GM12878 (cell line): ENCODE measurements around the gene ARMCX6. TPM values are rescaled to one million over a fixed set of nuclear protein-coding genes. Genes with fewer than 3 reads are reported as not detected.

Source experiments
- ATAC-seq: fragments of 200-7000 bp; cut with Tn5 transposase; 3 replicates; pipeline ENCODE4 v1.9.1; 2020; ENCODE audit warnings: mild to moderate bottlenecking, moderate library complexity
- BruUV-seq: library from RNA; stranded (reverse); fragments of 400-500 nt; replicated peaks from 2 replicates; lab custom pipeline; 2021; lab: Mats Ljungman, UMichigan
- CTCF ChIA-PET: fragments of 300-600 bp; sonication (Branson Sonifier 250); formaldehyde crosslinking; extraction: SDS; loops from one replicate; lab custom pipeline; 2021; ENCODE audit warnings: inconsistent platforms; lab: Yijun Ruan, JAX
- POLR2A ChIA-PET: fragments of 350-600 bp; formaldehyde crosslinking; extraction: SDS; loops from one replicate; lab custom pipeline; 2021; ENCODE audit warnings: inconsistent platforms; lab: Charles Lee
- RAD21 ChIA-PET: fragments of 300-600 bp; sonication (Branson Sonifier 250); formaldehyde crosslinking; loops from one replicate; lab custom pipeline; 2023; ENCODE audit warnings: antibody characterized with exemption; ENCODE audit not compliant: unreplicated experiment; lab: Charles Lee
- SMC1A ChIA-PET: fragments of 300-600 bp; sonication (Branson Sonifier 250); formaldehyde crosslinking; loops from one replicate; lab custom pipeline; 2023; ENCODE audit not compliant: unreplicated experiment, uncharacterized antibody; lab: Charles Lee
- DNase-seq: peaks from one replicate; pipeline ENCODE4 v3.0.0-alpha.2; 2011; ENCODE audit warnings: low read depth, low spot score
- FAIRE-seq: peaks from 3 replicates; lab custom pipeline; 2011; peaks lifted over from hg19 to GRCh38; lab: Jason Lieb, UNC
- H2AFZ ChIP-seq: 2 replicates; pipeline ENCODE4 v1.6.0; 2011; ENCODE audit warnings: low read depth, low read length, control low read depth; ENCODE audit not compliant: control insufficient read depth
- H3K27ac ChIP-seq: 2 replicates; pipeline ENCODE4 v1.5.1; 2011; ENCODE audit warnings: control low read depth; ENCODE audit not compliant: control insufficient read depth, insufficient read depth
- H3K27me3 ChIP-seq, 2 experiments: replicated peaks in 1 of 2; 2 replicates each; pipeline versions ENCODE4 v1.6.0 to v1.6.1; 2011; ENCODE audit warnings: low read length in 1 of 2; ENCODE audit not compliant: control insufficient read depth in 2 of 2, insufficient read depth in 2 of 2
- H3K36me3 ChIP-seq, 2 experiments: 2 replicates each; pipeline ENCODE4 v1.5.1; 2011; ENCODE audit warnings: low read length in 1 of 2; ENCODE audit not compliant: control insufficient read depth in 2 of 2, insufficient read depth in 2 of 2
- H3K4me1 ChIP-seq: 2 replicates; pipeline ENCODE4 v1.6.1; 2011; ENCODE audit warnings: mild to moderate bottlenecking, low read length, moderate library complexity, mixed read lengths; ENCODE audit not compliant: control insufficient read depth, insufficient read depth
- H3K4me2 ChIP-seq: 2 replicates; pipeline ENCODE4 v1.6.0; 2011; ENCODE audit warnings: control low read depth; ENCODE audit not compliant: control insufficient read depth, insufficient read depth
- H3K4me3 ChIP-seq: fragments of 200-600 bp; sonication (generic); 2 replicates; pipeline ENCODE4 v1.5.1; 2016
- H3K79me2 ChIP-seq: 2 replicates; pipeline ENCODE4 v1.6.0; 2011; ENCODE audit warnings: low read length; ENCODE audit not compliant: control insufficient read depth, insufficient read depth
- H3K9ac ChIP-seq: 2 replicates; pipeline ENCODE4 v1.8.0; 2011; ENCODE audit warnings: low read length, control low read depth, mixed read lengths; ENCODE audit not compliant: control insufficient read depth, insufficient read depth
- H3K9me3 ChIP-seq: replicated peaks from 3 replicates; pipeline ENCODE4 v1.5.1; 2011; ENCODE audit warnings: mild to moderate bottlenecking, low read length; ENCODE audit not compliant: control insufficient read depth, insufficient read depth
- H4K20me1 ChIP-seq: 2 replicates; pipeline ENCODE4 v1.6.0; 2011; ENCODE audit not compliant: control insufficient read depth, insufficient read depth
- EP300 ChIP-seq, 2 experiments: fragments of 150-350 bp in 1 of 2; IDR thresholded peaks; 2 replicates each; pipeline ENCODE4 v1.6.1; 2011 to 2012; ENCODE audit warnings: low read depth in 2 of 2, low read length in 2 of 2, borderline replicate concordance in 1 of 2, improper control_type of control experiment in 1 of 2, inconsistent platforms in 1 of 2; ENCODE audit not compliant: control insufficient read depth in 1 of 2
- IKZF1 ChIP-seq: fragments of 450-650 bp; conservative IDR thresholded peaks from 2 replicates; pipeline ENCODE4 v1.6.1; 2017; ENCODE audit warnings: antibody characterized with exemption, mild to moderate bottlenecking
- KLF5 ChIP-seq: fragments of 450-650 bp; IDR thresholded peaks from 2 replicates; pipeline ENCODE4 v1.6.1; 2014; ENCODE audit warnings: mild to moderate bottlenecking; ENCODE audit not compliant: partially characterized antibody
- MTA2 ChIP-seq: fragments of 450-650 bp; IDR thresholded peaks from 2 replicates; pipeline ENCODE4 v1.6.1; 2016; ENCODE audit warnings: low read depth, mild to moderate bottlenecking, moderate library complexity
- NBN ChIP-seq: fragments of 450-650 bp; IDR thresholded peaks from 2 replicates; pipeline ENCODE4 v1.6.1; 2016
- PAX5 ChIP-seq: IDR thresholded peaks from 2 replicates; pipeline ENCODE4 v1.6.1; 2011; ENCODE audit warnings: low read depth, low read length, borderline replicate concordance
- RBBP5 ChIP-seq: fragments of 200-600 bp; sonication (generic); conservative IDR thresholded peaks from 2 replicates; pipeline ENCODE4 v1.6.1; 2016
- RELB ChIP-seq: fragments of 450-650 bp; IDR thresholded peaks from 2 replicates; pipeline ENCODE4 v1.6.1; 2017; ENCODE audit warnings: low read depth, mild to moderate bottlenecking, moderate library complexity
- SKIL ChIP-seq: fragments of 450-650 bp; IDR thresholded peaks from 2 replicates; pipeline ENCODE4 v1.6.1; 2017; ENCODE audit warnings: mild to moderate bottlenecking, low read depth, inconsistent platforms; ENCODE audit not compliant: poor library complexity, severe bottlenecking
- ZBTB40 ChIP-seq: fragments of 450-650 bp; IDR thresholded peaks from 2 replicates; pipeline ENCODE4 v1.6.1; 2016; ENCODE audit warnings: mild to moderate bottlenecking, moderate library complexity, borderline replicate concordance
- WGBS: methylation state at CpG from one replicate; pipeline ENCODE4 v1.1.6; 2016; ENCODE audit warnings: low lambda C conversion rate; ENCODE audit not compliant: insufficient replicate concordance, insufficient coverage; ENCODE audit errors: missing lambda C conversion rate; 5-methylcytosine and 5-hydroxymethylcytosine counted together
- in situ Hi-C: fragments of 300-500 bp; cut with MboI; formaldehyde crosslinking; loops from 9 replicates; pipeline ENCODE4 v1.14.3; 2018; ENCODE audit warnings: mixed read lengths
- intact Hi-C: fragments of 100-400 bp; cut with micrococcal nuclease; formaldehyde crosslinking; loops from one replicate; pipeline ENCODE4 v1.14.2; 2022; ENCODE audit not compliant: unreplicated experiment
- polyA plus RNA-seq, 11 experiments: library from polyadenylated mRNA; depleted of rRNA in 4 of 11; unstranded in 6 of 11; stranded (reverse) in 5 of 11; fragments of >200 nt; fragmentation: Nextera tagmentation in 4 of 11; fragmentation: Illumina TruSeq in 1 of 11; extraction: Ambion mirVana in 4 of 11; extraction: Trizol in 1 of 11; gene quantifications; 1 replicate in 1 of 11; 2 replicates in 10 of 11; pipeline versions ENCODE4 v1.2.1 to v1.2.3, GENCODE V29; 2011 to 2016; ENCODE audit warnings: inconsistent platforms in 2 of 11, missing spikeins in 2 of 11, low read depth in 1 of 11
- total RNA-seq, 4 experiments: library from RNA; depleted of rRNA in 3 of 4; stranded (reverse); fragments of >200 nt in 3 of 4; fragmentation: Illumina TruSeq in 1 of 4; extraction: Trizol in 1 of 4; gene quantifications; 2 replicates each; pipeline versions ENCODE4 v1.2.1 to v1.2.3, GENCODE V29; 2013 to 2021
- TF ChIP-seq, protein P1 (sequence below), 3 experiments: IDR thresholded peaks in 2 of 3; conservative IDR thresholded peaks in 1 of 3; 2 replicates each; pipeline ENCODE4 v1.5.1; 2011; ENCODE audit warnings: low read depth in 3 of 3, low read length in 3 of 3, mild to moderate bottlenecking in 3 of 3, control low read depth in 2 of 3, moderate library complexity in 2 of 3, inconsistent platforms in 1 of 3, mixed read lengths in 1 of 3; ENCODE audit not compliant: control insufficient read depth in 2 of 3, insufficient read depth in 1 of 3; ENCODE audit errors: extremely low read depth in 1 of 3

The ARMCX6 gene
- total and polyA plus RNA-seq, 10 of the 15 experiments (the other 5 are each of a cell fraction or from before 2014, with no cell fraction given): 34.7 to 72.3 (median 48.6) TPM

- DNase-seq: peak; percentile 62
- in situ Hi-C loops (no loop called here), intact Hi-C loops (loop anchor here (5.0 kb wide), 4 partner anchors 134 to 201 kb away; no protein-coding TSS in a partner anchor)
- Histone ChIP-seq H3K9ac (no peak overlapping the region), H3K79me2 (no peaks in the 10 kb centered on the region), H3K27me3 (no peaks in the 10 kb centered on the region), H3K4me2 (no peak overlapping the region), H2AFZ (peak overlapping the region; percentile 49; the same call in 1 of the 2 replicates), H3K4me1 (no peaks in the 10 kb centered on the region; the same call in 1 of the 2 replicates), H4K20me1 (no peaks in the 10 kb centered on the region), H3K27ac (no peak overlapping the region), H3K36me3 (no peaks in the 10 kb centered on the region), H3K9me3 (no peaks in the 10 kb centered on the region), H3K4me3 (no peak overlapping the region)
- peak; percentile 81 for FAIRE-seq
- ChIA-PET POLR2A (interaction anchor here (0.5 kb wide), 1 partner anchor 178 kb away, joined by 6 read pairs; no protein-coding TSS in a partner anchor), SMC1A (interaction anchor here (0.6 to 1.0 kb wide), 9 partner anchors 97 to 1591 kb away, joined by 3 to 5 read pairs (median 4); no protein-coding TSS in a partner anchor), RAD21 (interaction anchor here (0.6 to 2.9 kb wide), 5 partner anchors 179 to 209 kb away, joined by 3 to 18 read pairs (median 4); no protein-coding TSS in a partner anchor), CTCF (interaction anchor here (0.6 to 3.7 kb wide), 9 partner anchors 11 to 202 kb away, joined by 3 to 39 read pairs (median 5); partner anchors contain the start of gene ARMCX6)
- no TSS peak for BruUV-seq
- WGBS: 0% methylated on average over 5 of the region's 5 CpGs
- ATAC-seq: peak; percentile 99
- TF ChIP-seq RBBP5 (no peak), IKZF1 (peak; percentile 64), PAX5 (peak; percentile 60; the same call in 1 of the 2 replicates), SKIL (peak; percentile 26), NBN (0 out of 2 replicates have a peak, but pooled peaks have one; percentile 50), RELB (peak; percentile 13; the same call in 1 of the 2 replicates), MTA2 (peak; percentile 68; the same call in 1 of the 2 replicates), ZBTB40 (no peak), KLF5 (no peak), EP300 (IDR thresholded peaks at IDR 0.05; ENCODE audit: borderline replicate concordance in 1 of 2, control insufficient read depth in 1 of 2, low read depth in 2 of 2, low read length in 2 of 2) (peak in 1 of 2 experiments; percentile 40; a peak in 1 of 4 replicates)
- TF ChIP-seq, protein P1, sequence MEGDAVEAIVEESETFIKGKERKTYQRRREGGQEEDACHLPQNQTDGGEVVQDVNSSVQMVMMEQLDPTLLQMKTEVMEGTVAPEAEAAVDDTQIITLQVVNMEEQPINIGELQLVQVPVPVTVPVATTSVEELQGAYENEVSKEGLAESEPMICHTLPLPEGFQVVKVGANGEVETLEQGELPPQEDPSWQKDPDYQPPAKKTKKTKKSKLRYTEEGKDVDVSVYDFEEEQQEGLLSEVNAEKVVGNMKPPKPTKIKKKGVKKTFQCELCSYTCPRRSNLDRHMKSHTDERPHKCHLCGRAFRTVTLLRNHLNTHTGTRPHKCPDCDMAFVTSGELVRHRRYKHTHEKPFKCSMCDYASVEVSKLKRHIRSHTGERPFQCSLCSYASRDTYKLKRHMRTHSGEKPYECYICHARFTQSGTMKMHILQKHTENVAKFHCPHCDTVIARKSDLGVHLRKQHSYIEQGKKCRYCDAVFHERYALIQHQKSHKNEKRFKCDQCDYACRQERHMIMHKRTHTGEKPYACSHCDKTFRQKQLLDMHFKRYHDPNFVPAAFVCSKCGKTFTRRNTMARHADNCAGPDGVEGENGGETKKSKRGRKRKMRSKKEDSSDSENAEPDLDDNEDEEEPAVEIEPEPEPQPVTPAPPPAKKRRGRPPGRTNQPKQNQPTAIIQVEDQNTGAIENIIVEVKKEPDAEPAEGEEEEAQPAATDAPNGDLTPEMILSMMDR (IDR thresholded peaks at IDR 0.05 in 2 of 3, conservative IDR thresholded peaks at IDR 0.05 in 1 of 3; ENCODE audit: control insufficient read depth in 2 of 3, extremely low read depth in 1 of 3, insufficient read depth in 1 of 3, low read depth in 3 of 3, low read length in 3 of 3): peak; percentile 48 to 77 (median 56); a peak in 5 of 6 replicates
Observed at GRCh38 chrX:101595739-101596419, 21.9 kb downstream of the ARMCX6 start.
